ENCODE data around the gene ZBTB32. TPM values are rescaled to one million over a fixed set of nuclear protein-coding genes. Genes with fewer than 3 reads are reported as not detected.

ZBTB32 gene
- total and polyA plus RNA-seq, 2 experiments from 2014 or later = 0.65 TPM; not detected in 1

- TF ChIP-seq POLR2AphosphoS5 (IDR thresholded peaks at IDR 0.05; ENCODE audit: low read depth) = no peak
- TF ChIP-seq JUNB (IDR thresholded peaks at IDR 0.05; ENCODE audit: unreplicated experiment) = no peak
- TF ChIP-seq, protein P1, sequence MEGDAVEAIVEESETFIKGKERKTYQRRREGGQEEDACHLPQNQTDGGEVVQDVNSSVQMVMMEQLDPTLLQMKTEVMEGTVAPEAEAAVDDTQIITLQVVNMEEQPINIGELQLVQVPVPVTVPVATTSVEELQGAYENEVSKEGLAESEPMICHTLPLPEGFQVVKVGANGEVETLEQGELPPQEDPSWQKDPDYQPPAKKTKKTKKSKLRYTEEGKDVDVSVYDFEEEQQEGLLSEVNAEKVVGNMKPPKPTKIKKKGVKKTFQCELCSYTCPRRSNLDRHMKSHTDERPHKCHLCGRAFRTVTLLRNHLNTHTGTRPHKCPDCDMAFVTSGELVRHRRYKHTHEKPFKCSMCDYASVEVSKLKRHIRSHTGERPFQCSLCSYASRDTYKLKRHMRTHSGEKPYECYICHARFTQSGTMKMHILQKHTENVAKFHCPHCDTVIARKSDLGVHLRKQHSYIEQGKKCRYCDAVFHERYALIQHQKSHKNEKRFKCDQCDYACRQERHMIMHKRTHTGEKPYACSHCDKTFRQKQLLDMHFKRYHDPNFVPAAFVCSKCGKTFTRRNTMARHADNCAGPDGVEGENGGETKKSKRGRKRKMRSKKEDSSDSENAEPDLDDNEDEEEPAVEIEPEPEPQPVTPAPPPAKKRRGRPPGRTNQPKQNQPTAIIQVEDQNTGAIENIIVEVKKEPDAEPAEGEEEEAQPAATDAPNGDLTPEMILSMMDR (conservative IDR thresholded peaks at IDR 0.05; ENCODE audit: low read depth in 2 of 2) = no peak
- TF ChIP-seq, protein P2, sequence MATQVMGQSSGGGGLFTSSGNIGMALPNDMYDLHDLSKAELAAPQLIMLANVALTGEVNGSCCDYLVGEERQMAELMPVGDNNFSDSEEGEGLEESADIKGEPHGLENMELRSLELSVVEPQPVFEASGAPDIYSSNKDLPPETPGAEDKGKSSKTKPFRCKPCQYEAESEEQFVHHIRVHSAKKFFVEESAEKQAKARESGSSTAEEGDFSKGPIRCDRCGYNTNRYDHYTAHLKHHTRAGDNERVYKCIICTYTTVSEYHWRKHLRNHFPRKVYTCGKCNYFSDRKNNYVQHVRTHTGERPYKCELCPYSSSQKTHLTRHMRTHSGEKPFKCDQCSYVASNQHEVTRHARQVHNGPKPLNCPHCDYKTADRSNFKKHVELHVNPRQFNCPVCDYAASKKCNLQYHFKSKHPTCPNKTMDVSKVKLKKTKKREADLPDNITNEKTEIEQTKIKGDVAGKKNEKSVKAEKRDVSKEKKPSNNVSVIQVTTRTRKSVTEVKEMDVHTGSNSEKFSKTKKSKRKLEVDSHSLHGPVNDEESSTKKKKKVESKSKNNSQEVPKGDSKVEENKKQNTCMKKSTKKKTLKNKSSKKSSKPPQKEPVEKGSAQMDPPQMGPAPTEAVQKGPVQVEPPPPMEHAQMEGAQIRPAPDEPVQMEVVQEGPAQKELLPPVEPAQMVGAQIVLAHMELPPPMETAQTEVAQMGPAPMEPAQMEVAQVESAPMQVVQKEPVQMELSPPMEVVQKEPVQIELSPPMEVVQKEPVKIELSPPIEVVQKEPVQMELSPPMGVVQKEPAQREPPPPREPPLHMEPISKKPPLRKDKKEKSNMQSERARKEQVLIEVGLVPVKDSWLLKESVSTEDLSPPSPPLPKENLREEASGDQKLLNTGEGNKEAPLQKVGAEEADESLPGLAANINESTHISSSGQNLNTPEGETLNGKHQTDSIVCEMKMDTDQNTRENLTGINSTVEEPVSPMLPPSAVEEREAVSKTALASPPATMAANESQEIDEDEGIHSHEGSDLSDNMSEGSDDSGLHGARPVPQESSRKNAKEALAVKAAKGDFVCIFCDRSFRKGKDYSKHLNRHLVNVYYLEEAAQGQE (IDR thresholded peaks at IDR 0.05; ENCODE audit: unreplicated experiment) = no peak
- no peak for TF ChIP-seq CREB1 (CRISPR knock-in tag; IDR thresholded peaks at IDR 0.05; ENCODE audit: low read depth)
Measured at GRCh38 chr19:35715355-35715809, 11.0 kb downstream of the ZBTB32 start (continued).

DNA sequence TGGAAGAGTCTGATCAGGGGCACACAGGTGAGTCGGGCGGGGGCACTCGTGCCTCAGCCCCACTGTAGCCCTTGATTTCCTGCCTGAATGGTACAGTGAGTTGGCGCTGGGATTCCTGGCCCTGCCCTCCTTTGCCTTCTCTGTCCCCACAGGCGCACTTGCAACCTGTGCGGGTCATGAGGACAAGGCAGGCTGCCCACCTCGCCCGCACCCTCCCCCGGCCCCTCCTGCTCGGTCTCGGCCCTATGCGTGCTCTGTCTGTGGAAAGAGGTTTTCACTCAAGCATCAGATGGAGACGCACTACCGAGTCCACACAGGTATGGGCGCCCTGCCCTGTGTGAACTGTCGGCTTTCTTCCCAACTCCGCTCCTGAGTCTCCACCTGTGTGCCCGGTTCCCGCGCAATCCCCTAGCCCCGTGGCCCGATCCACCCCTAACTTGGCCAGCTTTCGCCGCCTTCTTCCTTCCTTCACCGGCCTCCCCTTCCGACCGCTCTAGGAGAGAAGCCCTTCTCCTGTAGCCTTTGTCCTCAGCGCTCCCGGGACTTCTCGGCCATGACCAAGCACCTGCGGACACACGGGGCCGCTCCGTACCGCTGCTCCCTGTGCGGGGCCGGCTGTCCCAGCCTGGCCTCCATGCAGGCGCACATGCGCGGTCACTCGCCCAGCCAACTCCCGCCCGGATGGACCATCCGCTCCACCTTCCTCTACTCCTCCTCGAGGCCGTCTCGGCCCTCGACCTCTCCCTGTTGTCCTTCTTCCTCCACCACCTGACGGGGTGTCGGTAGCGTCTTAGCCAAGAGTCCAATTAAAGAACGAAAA, 11.8 kb downstream of the ZBTB32 start:
- no peak for TF ChIP-seq CREB1 (CRISPR knock-in tag; IDR thresholded peaks at IDR 0.05; ENCODE audit: low read depth)
- TF ChIP-seq JUNB (IDR thresholded peaks at IDR 0.05; ENCODE audit: unreplicated experiment) = no peak
- TF ChIP-seq, protein P2 (IDR thresholded peaks at IDR 0.05; ENCODE audit: unreplicated experiment) = no peak
- no peak for TF ChIP-seq ETS1 (IDR thresholded peaks at IDR 0.05)
- no peak for TF ChIP-seq POLR2AphosphoS5 (IDR thresholded peaks at IDR 0.05; ENCODE audit: low read depth)
- TF ChIP-seq ZNF331 (CRISPR knock-in tag; IDR thresholded peaks at IDR 0.05; ENCODE audit: low read depth) = no peak
- TF ChIP-seq EZH2 (IDR thresholded peaks at IDR 0.05; ENCODE audit: low read depth, unreplicated experiment) = no peak
- TF ChIP-seq, protein P1 (conservative IDR thresholded peaks at IDR 0.05; ENCODE audit: low read depth in 2 of 2) = no peak
- no peak for TF ChIP-seq ZNF114 (CRISPR knock-in tag; IDR thresholded peaks at IDR 0.05)
- no peak for TF ChIP-seq STAT1 (IDR thresholded peaks at IDR 0.05; ENCODE audit: unreplicated experiment)
- H3K9me3 Mint-ChIP-seq = no peaks in the 10 kb centered on the region; the same call in 2 of the 3 replicates
- Histone ChIP-seq H3K4me3 (peak overlapping the region; percentile 85), H3K27ac (ENCODE audit: low read depth) (peak overlapping the region; percentile 94), H4K20me1 (replicated peaks; ENCODE audit: insufficient read depth) (peaks cover 11% of the 10 kb centered on the region), H3K4me1 (ENCODE audit: insufficient read depth) (peaks cover 39% of the 10 kb centered on the region), H3K4me2 (peak overlapping the region; percentile 99), H3K79me2 (replicated peaks; ENCODE audit: insufficient read depth) (peaks cover 21% of the 10 kb centered on the region), H3K9me2 (ENCODE audit: insufficient read depth) (no peaks in the 10 kb centered on the region), H3F3A (replicated peaks; ENCODE audit: low read depth) (peaks cover 10% of the 10 kb centered on the region; the same call in 1 of the 2 replicates), H3K36me3 (ENCODE audit: insufficient read depth) (no peaks in the 10 kb centered on the region), H3K27me3 (ENCODE audit: insufficient read depth) (no peaks in the 10 kb centered on the region), H2AFZ (peak overlapping the region; percentile 88)
- peaks cover 47% of the 10 kb centered on the region for H3K4me1 Mint-ChIP-seq
- peak; percentile 26 for ATAC-seq
- DNase-seq (ENCODE audit: low spot score) = peak; percentile 41
- H3K27ac Mint-ChIP-seq = peak overlapping the region; percentile 97
- peak overlapping the region; percentile 88 for H3K4me3 Mint-ChIP-seq
- peaks cover 10% of the 10 kb centered on the region for H3K36me3 Mint-ChIP-seq (ENCODE audit: low read depth)
- peaks cover 30% of the 10 kb centered on the region for H3K27me3 Mint-ChIP-seq (ENCODE audit: insufficient read depth, low read depth, poor library complexity)
